Keratinocyte (primary cell): ENCODE measurements around the gene RBPJ. TPM values are rescaled to one million over a fixed set of nuclear protein-coding genes. Genes with fewer than 3 reads are reported as not detected.

ENCODE experiments used
- DNase-seq: peaks from one replicate; pipeline ENCODE4 v3.0.0-alpha.2; 2011; ENCODE audit warnings: low read depth, missing footprints, low spot score
- FAIRE-seq: peaks from 2 replicates; lab custom pipeline; 2011; peaks lifted over from hg19 to GRCh38; lab: Jason Lieb, UNC
- H2AFZ ChIP-seq: 2 replicates; pipeline ENCODE4 v1.6.0; 2012; ENCODE audit warnings: low read length, control low read depth, inconsistent platforms; ENCODE audit not compliant: control insufficient read depth
- H3K27ac ChIP-seq: 2 replicates; pipeline ENCODE4 v1.5.1; 2011; ENCODE audit warnings: low read length; ENCODE audit not compliant: control insufficient read depth, insufficient read depth
- H3K27me3 ChIP-seq: 3 replicates; pipeline ENCODE4 v1.6.0; 2011; ENCODE audit warnings: low read length; ENCODE audit not compliant: control insufficient read depth, insufficient read depth; ENCODE audit errors: extremely low read depth
- H3K36me3 ChIP-seq, 2 experiments: 2 replicates in 1 of 2; 3 replicates in 1 of 2; pipeline ENCODE4 v1.5.1; 2011; ENCODE audit warnings: low read length in 2 of 2, mild to moderate bottlenecking in 1 of 2; ENCODE audit not compliant: control insufficient read depth in 2 of 2, insufficient read depth in 2 of 2; ENCODE audit errors: extremely low read depth in 1 of 2
- H3K4me1 ChIP-seq: 3 replicates; pipeline ENCODE4 v1.5.1; 2011; ENCODE audit warnings: low read length; ENCODE audit not compliant: control insufficient read depth, insufficient read depth; ENCODE audit errors: extremely low read depth
- H3K4me2 ChIP-seq: 3 replicates; pipeline ENCODE4 v1.6.0; 2011; ENCODE audit warnings: low read depth, low read length; ENCODE audit not compliant: control insufficient read depth, insufficient read depth; ENCODE audit errors: extremely low read depth
- H3K4me3 ChIP-seq, 3 experiments: fragments of 200-600 bp in 1 of 3; sonication (generic) in 1 of 3; 2 replicates in 2 of 3; 3 replicates in 1 of 3; pipeline ENCODE4 v1.5.1; 2011 to 2016; ENCODE audit warnings: low read length in 3 of 3, mild to moderate bottlenecking in 3 of 3, control low read depth in 2 of 3, inconsistent platforms in 1 of 3, low read depth in 1 of 3, mixed read lengths in 1 of 3, mixed run types in 1 of 3, moderate library complexity in 1 of 3; ENCODE audit not compliant: control insufficient read depth in 2 of 3, insufficient read depth in 2 of 3; ENCODE audit errors: extremely low read depth in 1 of 3
- H3K79me2 ChIP-seq: 2 replicates; pipeline ENCODE4 v1.6.0; 2012; ENCODE audit warnings: low read length; ENCODE audit not compliant: control insufficient read depth, insufficient read depth
- H3K9ac ChIP-seq: 3 replicates; pipeline ENCODE4 v1.6.0; 2011; ENCODE audit warnings: low read length; ENCODE audit not compliant: control insufficient read depth, insufficient read depth; ENCODE audit errors: extremely low read depth
- H3K9me1 ChIP-seq: 3 replicates; pipeline ENCODE4 v1.6.0; 2011; ENCODE audit warnings: low read length; ENCODE audit not compliant: control insufficient read depth, insufficient read depth; ENCODE audit errors: extremely low read depth
- H3K9me3 ChIP-seq: 2 replicates; pipeline ENCODE4 v1.5.1; 2012; ENCODE audit warnings: low read depth, low read length; ENCODE audit not compliant: control insufficient read depth
- H4K20me1 ChIP-seq: 3 replicates; pipeline ENCODE4 v1.6.0; 2011; ENCODE audit warnings: low read length; ENCODE audit not compliant: control insufficient read depth, insufficient read depth; ENCODE audit errors: extremely low read depth
- CTCF ChIP-seq, 3 experiments: IDR thresholded peaks in 1 of 3; conservative IDR thresholded peaks in 1 of 3; optimal IDR thresholded peaks in 1 of 3; 2 replicates in 2 of 3; 3 replicates in 1 of 3; pipeline versions ENCODE3 to v1.5.1; 2011; ENCODE audit warnings: low read length in 3 of 3, mild to moderate bottlenecking in 3 of 3, moderate library complexity in 2 of 3, control low read depth in 1 of 3, inconsistent platforms in 1 of 3; ENCODE audit not compliant: insufficient read depth in 2 of 3; ENCODE audit errors: extremely low read depth in 1 of 3
- EZH2 ChIP-seq: IDR thresholded peaks from one replicate; pipeline ENCODE4 v1.6.1; 2012; ENCODE audit warnings: inconsistent platforms, mild to moderate bottlenecking, low read length, moderate library complexity
- dilution Hi-C: fragments of 300-500 bp; cut with MboI; formaldehyde crosslinking; loops from one replicate; pipeline ENCODE4 v1.7.0; 2020; ENCODE audit warnings: low sequenced_read_pairs; ENCODE audit not compliant: extremely low pct_ligation_motif_present
- polyA plus RNA-seq, 5 experiments: library from polyadenylated mRNA; depleted of rRNA in 3 of 5; stranded (reverse) in 3 of 5; stranded (forward) in 1 of 5; unstranded in 1 of 5; fragments of >200 nt; gene quantifications; 1 replicate in 1 of 5; 2 replicates in 3 of 5; 3 replicates in 1 of 5; pipeline versions ENCODE4 v1.2.1 to v1.2.3, GENCODE V29; 2011 to 2012; ENCODE audit warnings: missing spikeins in 2 of 5, low read depth in 1 of 5, low replicate concordance in 1 of 5

RBPJ gene
- polyA plus RNA-seq, 1 donor (not counting 4 experiments of a cell fraction or from before 2014, with no cell fraction given) = 38.0 TPM

GRCh38 chr4:26285272-26285671 lies 35.5 kb upstream of the RBPJ start:
- no peak for FAIRE-seq
- TF ChIP-seq EZH2 (no peak), CTCF (optimal IDR thresholded peaks at IDR 0.05 in 1 of 3, IDR thresholded peaks at IDR 0.05 in 1 of 3, conservative IDR thresholded peaks at IDR 0.05 in 1 of 3; ENCODE audit: extremely low read depth in 1 of 3, insufficient read depth in 2 of 3, low read length in 3 of 3) (no peak)
- dilution Hi-C loops = no loop called here

GRCh38 chr4:26287756-26288155 lies 33.1 kb upstream of the RBPJ start:
- Histone ChIP-seq H4K20me1 (no peaks in the 10 kb centered on the region), H3K9ac (no peak overlapping the region), H3K4me2 (no peak overlapping the region), H3K36me3 (no peaks in the 10 kb centered on the region), H3K4me3 (no peak overlapping the region), H2AFZ (no peak overlapping the region), H3K9me1 (no peaks in the 10 kb centered on the region), H3K4me1 (peaks cover 23% of the 10 kb centered on the region), H3K79me2 (no peaks in the 10 kb centered on the region), H3K27me3 (no peaks in the 10 kb centered on the region), H3K27ac (no peak overlapping the region), H3K9me3 (no peaks in the 10 kb centered on the region)
- DNase-seq = no peak
- FAIRE-seq = no peak
- TF ChIP-seq CTCF (optimal IDR thresholded peaks at IDR 0.05 in 1 of 3, IDR thresholded peaks at IDR 0.05 in 1 of 3, conservative IDR thresholded peaks at IDR 0.05 in 1 of 3; ENCODE audit: extremely low read depth in 1 of 3, insufficient read depth in 2 of 3, low read length in 3 of 3) (no peak), EZH2 (no peak)
- dilution Hi-C loops = no loop called here

More at GRCh38 chr4:26285272-26285671, 35.5 kb upstream of the RBPJ start:
- no peak for DNase-seq
- Histone ChIP-seq H3K27me3 (no peaks in the 10 kb centered on the region), H3K4me2 (no peak overlapping the region), H3K9me1 (no peaks in the 10 kb centered on the region), H2AFZ (no peak overlapping the region), H3K9ac (no peak overlapping the region), H3K79me2 (no peaks in the 10 kb centered on the region), H3K27ac (no peak overlapping the region), H3K4me3 (no peak overlapping the region), H3K36me3 (no peaks in the 10 kb centered on the region), H4K20me1 (no peaks in the 10 kb centered on the region), H3K4me1 (peaks cover 23% of the 10 kb centered on the region), H3K9me3 (no peaks in the 10 kb centered on the region)
